HG03460 (cell line): ENCODE results near the gene GEMIN7.

Source experiments
- ATAC-seq: cut with Tn5 transposase; IDR thresholded peaks from one replicate; pipeline ENCODE4 v1.9.1; 2021; ENCODE audit not compliant: unreplicated experiment

The GEMIN7 gene

DNA sequence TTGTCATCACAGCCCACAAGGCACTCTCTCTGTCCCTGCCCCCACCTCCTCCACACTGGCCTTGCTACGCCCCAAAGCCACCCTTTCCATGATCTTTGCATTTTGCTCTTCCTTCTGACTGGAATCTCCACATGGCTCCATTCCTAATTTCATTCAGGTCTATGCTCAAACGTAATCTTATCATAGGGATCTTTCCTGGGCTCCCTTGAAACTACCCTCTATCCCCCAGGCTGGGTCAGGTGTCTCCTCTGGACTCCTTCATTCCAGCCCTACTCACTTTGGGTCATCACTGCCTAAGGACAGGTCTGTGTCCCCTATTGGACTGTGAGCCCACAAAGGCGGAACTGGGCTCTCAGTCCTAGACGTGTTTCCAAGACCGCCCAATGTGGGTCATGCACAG, 3.1 kb downstream of the GEMIN7 start:
- no peak for ATAC-seq

- ATAC-seq = no peak
These were observed 7.4 kb downstream of the GEMIN7 start for GRCh38 chr19:45086480-45086879.

GRCh38 chr19:45087531-45087930, 8.5 kb downstream of the GEMIN7 start:
- no peak for ATAC-seq

DNA sequence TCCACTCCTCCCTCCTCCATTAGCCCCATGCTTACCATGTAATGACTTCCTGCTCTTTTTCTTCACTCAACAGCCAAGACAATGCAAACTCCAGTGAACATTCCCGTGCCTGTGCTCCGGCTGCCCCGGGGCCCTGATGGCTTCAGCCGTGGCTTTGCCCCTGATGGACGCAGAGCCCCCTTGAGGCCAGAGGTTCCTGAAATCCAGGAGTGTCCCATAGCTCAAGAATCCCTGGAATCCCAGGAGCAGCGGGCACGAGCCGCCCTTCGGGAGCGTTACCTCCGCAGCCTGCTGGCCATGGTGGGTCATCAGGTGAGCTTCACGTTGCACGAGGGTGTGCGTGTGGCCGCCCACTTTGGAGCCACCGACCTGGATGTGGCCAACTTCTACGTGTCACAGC, 11.0 kb downstream of the GEMIN7 start:
- ATAC-seq = no peak

DNA sequence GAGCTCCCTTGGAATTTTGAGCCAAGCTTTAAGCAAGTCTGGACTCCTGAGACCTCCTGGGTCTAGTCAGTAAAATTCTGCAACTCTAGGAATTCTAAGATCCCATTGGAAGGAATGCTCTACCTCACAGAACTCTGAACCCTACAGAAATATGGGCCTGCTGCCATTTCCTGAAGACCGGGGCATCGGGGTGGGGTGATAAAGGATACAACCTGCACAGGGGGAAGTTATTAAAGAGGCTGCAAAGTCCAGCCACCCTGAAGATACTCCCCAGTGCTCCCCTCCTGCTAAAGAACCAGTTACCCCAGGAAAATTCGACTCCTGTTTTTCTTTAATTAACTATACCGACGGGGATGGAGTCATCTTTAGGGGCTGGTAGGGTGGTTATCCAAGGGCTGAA, 11.5 kb downstream of the GEMIN7 start:
- ATAC-seq = no peak

DNA sequence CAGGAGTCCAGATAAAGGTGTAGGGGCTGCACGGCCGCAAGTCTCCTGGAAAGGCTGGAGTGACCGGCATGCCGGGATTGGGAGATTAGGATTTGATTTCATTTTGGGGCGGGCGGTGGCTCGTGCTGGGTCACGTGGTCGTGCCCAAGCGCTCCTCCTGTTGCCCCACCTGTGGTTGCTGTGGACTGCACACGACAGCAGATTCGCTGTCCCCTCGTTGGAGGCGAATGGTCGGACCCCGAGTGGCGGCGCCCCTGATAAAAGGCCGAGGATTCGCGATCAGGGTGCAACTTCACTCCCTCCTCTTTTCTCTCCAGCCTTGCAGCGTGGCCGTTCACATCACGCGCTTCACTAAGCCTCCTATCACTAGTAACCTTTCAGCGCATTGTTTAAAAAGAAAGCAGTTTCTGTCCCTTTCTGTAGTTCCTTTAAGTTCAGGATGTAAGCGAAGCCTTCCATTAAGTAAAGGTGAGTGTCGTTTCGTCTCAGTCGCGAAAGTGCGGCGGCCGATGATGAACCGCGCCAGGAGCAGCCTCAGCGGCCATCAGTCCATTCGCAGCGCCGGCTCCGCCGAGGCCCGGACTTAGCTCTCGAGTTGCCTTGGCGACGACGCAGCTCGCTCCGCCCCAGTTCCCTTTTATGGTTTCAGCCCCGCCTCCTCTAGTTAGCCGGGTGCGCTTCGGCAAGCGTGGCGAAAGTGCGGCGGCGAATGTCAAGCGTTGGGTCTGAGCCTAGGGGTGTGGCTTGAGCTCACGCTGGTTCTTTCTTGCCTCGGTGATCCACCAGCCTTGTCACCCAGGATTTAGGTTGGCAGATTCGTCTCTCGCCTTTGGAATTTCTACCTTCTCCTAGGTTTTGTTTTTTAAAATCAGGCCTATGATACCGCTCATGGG, 12.2 kb downstream of the GEMIN7 start:
- ATAC-seq = peak; percentile 60

- ATAC-seq = peak; percentile 51
These were observed 14.0 kb downstream of the GEMIN7 start, which contains the start of gene PPP1R37 for GRCh38 chr19:45092747-45093678. Gene PPP1R37 (plus strand): TSS chr19:45093179. CDS start chr19:45093326, 147 bp downstream.

- ATAC-seq = no peak
These were observed 15.1 kb downstream of the GEMIN7 start for GRCh38 chr19:45094137-45094536.

GRCh38 chr19:45094707-45095106, 15.6 kb downstream of the GEMIN7 start:
- no peak for ATAC-seq

DNA sequence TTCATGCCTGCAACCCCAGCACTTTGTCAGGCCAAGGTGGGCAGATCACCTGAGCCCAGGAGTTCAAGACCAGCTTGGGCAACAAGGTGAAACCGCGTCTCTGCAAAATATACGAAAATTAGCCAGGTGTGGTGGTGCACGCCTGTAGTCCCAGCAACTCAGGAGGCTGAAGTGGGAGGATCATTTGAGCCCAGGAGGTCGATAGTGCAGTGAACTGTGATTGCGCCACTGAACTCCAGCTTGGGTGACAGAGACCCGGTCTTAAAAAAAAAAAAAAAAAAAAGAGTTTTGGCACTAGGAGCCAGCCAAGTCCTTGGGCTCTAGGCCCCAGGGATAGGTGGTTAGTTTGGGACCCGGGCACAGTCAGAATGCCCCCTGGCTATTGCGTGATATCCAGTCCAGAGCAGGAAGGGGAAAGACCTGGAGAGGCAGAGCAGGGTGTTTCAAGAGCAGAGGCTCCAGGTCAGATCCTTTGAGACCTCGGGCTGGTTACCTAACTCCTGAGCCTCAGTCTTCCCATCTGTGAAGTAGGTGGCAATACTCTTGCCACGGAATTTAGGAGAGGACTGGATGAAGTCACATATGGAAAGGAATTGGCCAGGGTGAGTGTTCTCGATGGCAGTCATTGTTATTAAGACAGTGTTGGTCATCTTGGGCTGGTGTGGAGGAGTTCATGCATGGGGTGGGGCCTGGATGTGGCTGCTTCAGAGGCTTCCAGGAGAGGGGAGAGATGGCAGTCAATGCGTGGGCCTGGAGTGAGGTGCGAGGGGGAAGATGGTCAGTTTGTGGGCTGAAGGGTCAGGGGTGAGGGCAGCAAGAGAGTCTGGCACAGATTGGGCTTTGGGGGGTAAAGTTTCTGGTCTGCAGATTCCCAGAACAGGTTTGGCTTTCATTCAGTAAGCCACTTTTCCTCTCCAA, 16.7 kb downstream of the GEMIN7 start:
- ATAC-seq = no peak

DNA sequence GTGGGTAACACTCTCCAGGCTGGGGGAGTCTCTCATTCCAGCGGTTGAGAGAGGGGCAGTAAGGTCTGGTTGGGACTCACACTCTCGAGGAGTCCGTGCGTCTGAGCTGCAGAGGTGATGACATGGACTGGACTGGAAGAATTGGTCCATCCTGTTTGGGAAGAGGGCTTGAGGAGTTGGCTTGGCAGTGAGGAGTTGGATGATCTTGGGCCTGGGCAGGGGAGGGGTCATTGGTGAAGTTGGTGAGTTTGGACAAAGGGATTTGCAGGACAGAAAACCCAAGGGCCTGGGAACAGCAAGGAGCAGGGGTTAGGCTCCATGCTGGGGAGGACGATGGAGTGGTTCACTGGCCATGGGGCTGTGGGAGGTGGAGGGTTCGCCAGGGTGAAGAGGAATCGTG, 17.6 kb downstream of the GEMIN7 start:
- no peak for ATAC-seq

DNA sequence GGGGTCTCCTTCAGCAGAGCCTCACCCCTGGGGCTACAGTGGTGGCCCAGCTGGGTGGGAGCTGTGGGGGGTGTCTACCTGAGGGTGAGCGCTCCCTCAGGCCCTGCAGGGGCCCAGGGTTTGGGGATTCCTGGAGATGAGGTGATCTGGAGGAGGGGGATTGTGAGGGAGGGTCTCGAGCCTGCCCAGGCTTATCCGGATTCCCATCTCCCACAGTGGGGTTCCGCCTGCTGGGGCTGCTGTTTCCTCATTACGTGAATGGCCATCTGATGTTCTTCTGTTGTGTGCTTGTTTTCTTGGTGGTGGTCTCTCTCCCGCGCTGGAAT, 18.4 kb downstream of the GEMIN7 start:
- no peak for ATAC-seq

- no peak for ATAC-seq
These were observed 18.9 kb downstream of the GEMIN7 start for GRCh38 chr19:45097776-45098520.

DNA sequence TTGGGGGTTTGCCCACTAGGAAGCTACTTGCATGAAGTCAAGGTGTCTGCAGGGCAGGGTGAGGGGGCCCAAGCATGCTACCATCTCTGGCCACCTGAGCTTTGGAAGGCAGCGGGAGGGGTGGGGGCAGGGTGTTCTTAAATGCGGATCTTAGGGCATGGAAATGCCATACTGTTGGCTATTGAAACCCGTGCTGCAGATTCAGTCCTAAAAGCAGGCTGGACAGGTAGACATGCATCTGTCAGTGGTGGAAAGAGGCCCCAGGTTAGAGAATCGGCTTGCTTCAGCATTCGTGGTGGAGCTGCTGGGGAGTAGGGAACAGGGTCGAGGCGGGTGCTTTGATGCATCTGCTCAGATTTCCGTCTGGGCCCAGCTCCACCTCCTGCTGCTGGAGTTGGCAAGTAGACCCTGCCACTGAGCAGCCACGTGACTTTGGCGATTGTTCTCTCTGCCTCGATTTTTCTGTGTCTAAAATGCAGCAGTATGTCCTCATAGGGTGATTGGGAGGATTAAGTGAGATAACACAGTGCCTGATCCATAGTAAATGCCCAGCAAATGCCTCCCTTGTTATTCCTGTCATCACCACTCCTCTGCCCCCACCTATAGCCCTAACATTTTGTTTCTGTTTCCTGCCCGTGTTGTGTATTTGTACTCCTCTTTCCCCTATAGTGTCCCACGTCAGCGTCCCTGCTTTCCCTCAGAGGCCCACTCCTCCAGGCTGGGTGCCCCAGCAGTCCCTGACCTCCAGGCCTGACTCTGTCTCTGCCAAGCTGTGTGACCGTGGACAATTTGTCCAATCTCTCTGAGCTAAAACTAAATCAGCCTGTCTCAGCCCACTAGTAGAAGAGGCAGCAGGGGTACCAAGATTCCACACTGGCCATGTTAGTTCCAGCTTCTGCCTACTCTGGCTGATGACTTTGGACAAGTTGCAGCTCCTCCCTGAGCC, 19.7 kb downstream of the GEMIN7 start:
- ATAC-seq = no peak

- no peak for ATAC-seq
These were observed 20.6 kb downstream of the GEMIN7 start for GRCh38 chr19:45099467-45100191.

DNA sequence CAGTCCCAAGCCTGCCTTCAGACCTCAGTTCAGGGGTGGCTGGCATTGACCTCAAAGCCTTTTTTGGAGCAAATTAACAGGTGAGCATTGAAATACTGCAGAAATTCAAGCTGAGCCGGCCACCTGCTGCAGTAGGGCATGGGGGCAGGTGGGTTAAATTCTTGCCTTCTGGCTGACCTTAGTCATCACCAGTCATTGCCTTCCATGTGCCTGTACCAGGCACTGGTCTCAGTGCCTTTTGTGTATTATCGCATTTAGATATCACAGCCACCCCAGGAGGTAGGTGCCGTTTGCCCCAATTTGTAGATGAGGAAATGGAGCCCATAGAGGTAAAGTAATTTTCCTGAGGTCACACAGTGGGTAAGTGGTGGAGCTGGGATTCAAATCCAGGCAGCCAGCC, 21.1 kb downstream of the GEMIN7 start:
- no peak for ATAC-seq

GRCh38 chr19:45100846-45101252, 21.8 kb downstream of the GEMIN7 start:
- no peak for ATAC-seq

DNA sequence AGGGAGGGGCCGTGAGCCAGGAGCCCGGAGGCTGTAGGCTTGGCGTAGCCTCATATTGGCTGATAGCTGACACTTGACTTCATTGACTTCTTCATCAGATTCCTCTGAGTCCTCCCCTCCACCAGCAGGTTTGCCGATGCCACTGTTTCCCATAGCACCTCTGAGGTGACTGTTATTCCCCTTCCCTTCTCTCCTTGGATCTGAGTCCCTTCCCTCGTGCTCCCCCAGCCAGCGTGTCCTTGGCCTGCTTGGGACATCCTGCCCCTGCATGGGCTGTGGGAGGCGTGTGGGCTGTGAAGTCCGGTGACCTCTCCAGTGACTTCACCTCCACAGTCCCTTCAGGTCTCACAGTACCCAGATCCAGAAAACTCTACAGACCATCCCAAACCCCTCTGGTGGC, 22.7 kb downstream of the GEMIN7 start:
- ATAC-seq = no peak
